ENCODE measurements around the gene KDM1B. TPM values are rescaled to one million over a fixed set of nuclear protein-coding genes. Genes with fewer than 3 reads are reported as not detected.
"Not testable (repeated sequence)": the region's sequence is repeated elsewhere in the genome, so short reads cannot be mapped to it uniquely, and the experiment has no call there.

Gene KDM1B
- total RNA-seq, 1 experiment from 2014 or later = 21.2 TPM

DNA sequence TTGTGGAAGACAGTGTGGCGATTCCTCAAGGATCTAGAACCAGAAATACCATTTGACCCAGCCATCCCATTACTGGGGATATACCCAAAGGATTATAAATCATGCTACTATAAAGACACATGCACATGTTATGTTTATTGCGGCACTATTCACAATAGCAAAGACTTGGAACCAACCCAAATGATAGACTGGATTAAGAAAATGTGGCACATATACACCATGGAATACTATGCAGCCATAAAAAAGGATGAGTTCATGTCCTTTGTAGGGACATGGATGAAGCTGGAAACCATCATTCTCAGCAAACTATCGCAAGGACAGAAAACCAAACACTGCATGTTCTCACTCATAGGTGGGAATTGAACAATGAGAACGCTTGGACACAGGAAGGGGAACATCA lies 78.5 kb downstream of the KDM1B start:
- intact Hi-C loops (cut with micrococcal nuclease); H3K27ac Mint-ChIP-seq (ENCODE audit: low read depth, unreplicated experiment); BruUV-seq (replicated peaks); CTCF ChIA-PET; DNase-seq (ENCODE audit: unreplicated experiment); H3K4me1 Mint-ChIP-seq (ENCODE audit: insufficient read depth, unreplicated experiment); H3K4me3 Mint-ChIP-seq (ENCODE audit: unreplicated experiment); H3K9me3 Mint-ChIP-seq (ENCODE audit: unreplicated experiment); H3K27me3 Mint-ChIP-seq (ENCODE audit: insufficient read depth, unreplicated experiment); POLR2A ChIA-PET: not testable (repeated sequence)
- H3K36me3 Mint-ChIP-seq (ENCODE audit: insufficient read depth, unreplicated experiment) = peaks cover 86% of the 10 kb centered on the region

DNA sequence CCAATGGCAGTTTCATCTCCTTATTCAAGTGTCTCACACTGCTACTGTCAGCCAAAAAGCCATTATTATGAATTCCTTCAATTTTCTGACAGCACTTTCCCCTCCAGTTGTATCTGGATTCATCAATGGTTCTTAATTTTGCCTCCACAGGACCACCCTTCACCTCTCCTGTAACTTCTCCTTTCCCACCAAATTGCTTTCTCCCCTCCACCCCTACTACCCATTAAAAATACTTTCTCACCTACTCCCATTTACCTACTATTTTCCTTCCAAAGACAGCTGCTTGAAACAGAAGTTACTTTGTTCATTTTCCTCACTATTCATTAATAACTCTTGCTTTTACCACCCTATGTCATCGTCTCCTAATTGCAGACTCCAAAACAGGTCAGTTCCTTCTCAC lies 79.3 kb downstream of the KDM1B start:
- H3K9me3 Mint-ChIP-seq (ENCODE audit: unreplicated experiment) = peaks cover 8% of the 10 kb centered on the region
- peak overlapping the region; percentile 2 for H3K27ac Mint-ChIP-seq (ENCODE audit: low read depth, unreplicated experiment)
- H3K4me1 Mint-ChIP-seq (ENCODE audit: insufficient read depth, unreplicated experiment) = no peaks in the 10 kb centered on the region
- H3K36me3 Mint-ChIP-seq (ENCODE audit: insufficient read depth, unreplicated experiment) = peaks cover 92% of the 10 kb centered on the region
- POLR2A ChIA-PET = no interaction called here
- TF ChIP-seq, protein P1, sequence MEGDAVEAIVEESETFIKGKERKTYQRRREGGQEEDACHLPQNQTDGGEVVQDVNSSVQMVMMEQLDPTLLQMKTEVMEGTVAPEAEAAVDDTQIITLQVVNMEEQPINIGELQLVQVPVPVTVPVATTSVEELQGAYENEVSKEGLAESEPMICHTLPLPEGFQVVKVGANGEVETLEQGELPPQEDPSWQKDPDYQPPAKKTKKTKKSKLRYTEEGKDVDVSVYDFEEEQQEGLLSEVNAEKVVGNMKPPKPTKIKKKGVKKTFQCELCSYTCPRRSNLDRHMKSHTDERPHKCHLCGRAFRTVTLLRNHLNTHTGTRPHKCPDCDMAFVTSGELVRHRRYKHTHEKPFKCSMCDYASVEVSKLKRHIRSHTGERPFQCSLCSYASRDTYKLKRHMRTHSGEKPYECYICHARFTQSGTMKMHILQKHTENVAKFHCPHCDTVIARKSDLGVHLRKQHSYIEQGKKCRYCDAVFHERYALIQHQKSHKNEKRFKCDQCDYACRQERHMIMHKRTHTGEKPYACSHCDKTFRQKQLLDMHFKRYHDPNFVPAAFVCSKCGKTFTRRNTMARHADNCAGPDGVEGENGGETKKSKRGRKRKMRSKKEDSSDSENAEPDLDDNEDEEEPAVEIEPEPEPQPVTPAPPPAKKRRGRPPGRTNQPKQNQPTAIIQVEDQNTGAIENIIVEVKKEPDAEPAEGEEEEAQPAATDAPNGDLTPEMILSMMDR (IDR thresholded peaks at IDR 0.05; ENCODE audit: unreplicated experiment) = no peak
- H3K4me3 Mint-ChIP-seq (ENCODE audit: unreplicated experiment) = no peak overlapping the region
- no TSS peak for BruUV-seq (replicated peaks)
- intact Hi-C loops (cut with micrococcal nuclease) = no loop called here
- DNase-seq (ENCODE audit: unreplicated experiment) = no peak
- no peaks in the 10 kb centered on the region for H3K27me3 Mint-ChIP-seq (ENCODE audit: insufficient read depth, unreplicated experiment)
- CTCF ChIA-PET = interaction anchor here (0.7 kb wide), 1 partner anchor 292 kb away, joined by 3 read pairs; no protein-coding TSS in a partner anchor

DNA sequence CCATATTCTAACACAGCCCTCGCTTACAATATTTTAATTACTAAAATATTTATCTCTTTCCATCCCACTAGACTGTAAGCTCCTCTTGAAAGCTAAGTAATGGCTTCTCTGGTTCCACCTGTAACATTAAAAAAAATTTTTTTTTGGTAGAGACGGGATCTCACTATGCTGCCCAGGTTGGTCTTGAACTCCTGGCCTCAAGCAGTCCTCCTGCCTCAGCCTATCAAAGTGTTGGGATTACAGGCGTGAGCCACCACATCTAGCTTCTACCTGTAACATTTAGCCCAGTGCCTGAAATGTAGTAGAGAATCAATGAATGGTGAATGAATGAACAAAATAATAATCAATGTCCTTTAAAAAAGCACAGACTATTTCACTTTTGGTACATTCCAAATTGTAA lies 80.3 kb downstream of the KDM1B start:
- H3K36me3 Mint-ChIP-seq (ENCODE audit: insufficient read depth, unreplicated experiment) = peaks cover 85% of the 10 kb centered on the region

DNA sequence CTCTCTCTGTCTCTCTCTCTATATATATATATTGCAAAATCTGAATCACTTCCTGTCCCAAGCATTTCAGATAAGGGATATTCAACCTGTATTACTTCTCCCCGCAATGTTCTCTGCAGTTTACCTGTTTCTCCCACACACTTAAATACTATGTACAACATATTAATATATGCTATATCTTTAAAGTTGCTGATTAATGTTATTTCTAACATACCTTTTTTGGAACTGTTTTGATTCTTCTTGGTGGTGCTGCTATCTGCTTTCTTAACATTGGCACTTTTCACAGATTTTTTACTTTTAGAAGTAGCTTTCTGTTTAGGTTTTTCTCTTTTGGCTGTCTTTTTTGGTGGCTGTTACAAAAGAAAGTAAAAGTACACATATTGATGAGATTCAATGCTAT lies 81.9 kb downstream of the KDM1B start:
- ChIA-PET CTCF (interaction anchor here (0.8 kb wide), 1 partner anchor 104 kb away, joined by 4 read pairs; no protein-coding TSS in a partner anchor), POLR2A (interaction anchor here (0.7 kb wide), 1 partner anchor 22 kb away, joined by 3 read pairs; no protein-coding TSS in a partner anchor)
- TF ChIP-seq, protein P1 (IDR thresholded peaks at IDR 0.05; ENCODE audit: unreplicated experiment) = no peak
- Mint-ChIP-seq H3K4me3 (ENCODE audit: unreplicated experiment) (no peak overlapping the region), H3K27ac (ENCODE audit: low read depth, unreplicated experiment) (no peak overlapping the region), H3K27me3 (ENCODE audit: insufficient read depth, unreplicated experiment) (no peaks in the 10 kb centered on the region), H3K9me3 (ENCODE audit: unreplicated experiment) (peaks cover under 1% of the 10 kb centered on the region), H3K36me3 (ENCODE audit: insufficient read depth, unreplicated experiment) (peaks cover 76% of the 10 kb centered on the region), H3K4me1 (ENCODE audit: insufficient read depth, unreplicated experiment) (peaks cover 9% of the 10 kb centered on the region)
- intact Hi-C loops (cut with micrococcal nuclease) = no loop called here
- BruUV-seq (replicated peaks) = no TSS peak
- DNase-seq (ENCODE audit: unreplicated experiment) = no peak

More for the DNA sequence above, 80.3 kb downstream of the KDM1B start:
- no TSS peak for BruUV-seq (replicated peaks)
- TF ChIP-seq, protein P1 (IDR thresholded peaks at IDR 0.05; ENCODE audit: unreplicated experiment) = no peak
- H3K9me3 Mint-ChIP-seq (ENCODE audit: unreplicated experiment) = peaks cover 8% of the 10 kb centered on the region
- DNase-seq (ENCODE audit: unreplicated experiment) = no peak
- intact Hi-C loops (cut with micrococcal nuclease) = no loop called here
- H3K4me1 Mint-ChIP-seq (ENCODE audit: insufficient read depth, unreplicated experiment) = no peaks in the 10 kb centered on the region
- ChIA-PET CTCF (no interaction called here), POLR2A (interaction anchor here (1.3 kb wide), 1 partner anchor 10 kb away, joined by 5 read pairs; no protein-coding TSS in a partner anchor)
- no peak overlapping the region for H3K27ac Mint-ChIP-seq (ENCODE audit: low read depth, unreplicated experiment)
- no peaks in the 10 kb centered on the region for H3K27me3 Mint-ChIP-seq (ENCODE audit: insufficient read depth, unreplicated experiment)
- H3K4me3 Mint-ChIP-seq (ENCODE audit: unreplicated experiment) = no peak overlapping the region

DNA sequence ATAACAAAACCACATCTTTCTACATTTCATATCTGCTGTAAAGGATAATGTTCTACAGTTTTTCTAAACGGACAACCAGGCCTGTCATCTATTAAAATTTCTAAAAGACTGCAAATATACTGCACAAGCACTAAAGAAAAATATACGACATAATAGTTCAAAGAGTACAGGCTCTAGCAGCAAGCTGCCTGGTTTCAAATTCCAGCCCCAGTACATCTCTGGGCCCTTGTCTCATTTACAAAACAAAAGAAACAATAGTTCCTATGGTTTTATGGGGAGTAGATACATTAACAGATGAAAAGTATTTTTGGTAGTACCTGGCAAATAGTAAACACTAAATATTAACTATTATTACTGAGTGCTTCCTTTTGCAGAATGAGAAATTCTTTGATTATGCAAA lies 85.0 kb downstream of the KDM1B start:
- no peak for DNase-seq (ENCODE audit: unreplicated experiment)
- BruUV-seq (replicated peaks) = no TSS peak
- H3K36me3 Mint-ChIP-seq (ENCODE audit: insufficient read depth, unreplicated experiment) = peaks cover 80% of the 10 kb centered on the region
- intact Hi-C loops (cut with micrococcal nuclease) = no loop called here
- H3K27ac Mint-ChIP-seq (ENCODE audit: low read depth, unreplicated experiment) = no peak overlapping the region
- H3K27me3 Mint-ChIP-seq (ENCODE audit: insufficient read depth, unreplicated experiment) = no peaks in the 10 kb centered on the region
- TF ChIP-seq, protein P1 (IDR thresholded peaks at IDR 0.05; ENCODE audit: unreplicated experiment) = no peak
- H3K4me3 Mint-ChIP-seq (ENCODE audit: unreplicated experiment) = no peak overlapping the region
- CTCF ChIA-PET = interaction anchor here (0.5 kb wide), 1 partner anchor 372 kb away, joined by 3 read pairs; no protein-coding TSS in a partner anchor
- peaks cover 14% of the 10 kb centered on the region for H3K4me1 Mint-ChIP-seq (ENCODE audit: insufficient read depth, unreplicated experiment)
- H3K9me3 Mint-ChIP-seq (ENCODE audit: unreplicated experiment) = peaks cover 5% of the 10 kb centered on the region
- POLR2A ChIA-PET = interaction anchor here (2.0 kb wide), 1 partner anchor 20 kb away, joined by 11 read pairs; no protein-coding TSS in a partner anchor

All from MCF 10A (cell line).